HepG2 (cell line): ENCODE results near the gene BIK. TPM values are rescaled to one million over a fixed set of nuclear protein-coding genes. Genes with fewer than 3 reads are reported as not detected.

ENCODE experiments used
- ARID5B ChIP-seq: IDR thresholded peaks from 2 replicates; pipeline ENCODE4 v1.4.0; 2020; ENCODE audit warnings: mild to moderate bottlenecking, missing genetic modification reagents
- CBX5 ChIP-seq: sonication (generic); formaldehyde crosslinking; IDR thresholded peaks from 2 replicates; pipeline ENCODE4 v1.4.0; 2020; ENCODE audit warnings: missing genetic modification reagents, borderline replicate concordance
- DDIT3 ChIP-seq: sonication (generic); formaldehyde crosslinking; IDR thresholded peaks from 2 replicates; pipeline ENCODE4 v1.4.0; 2020; ENCODE audit warnings: mild to moderate bottlenecking, missing genetic modification reagents
- DMAP1 ChIP-seq: IDR thresholded peaks from 2 replicates; pipeline ENCODE4 v1.6.1; 2016
- FOXC1 ChIP-seq: sonication (generic); formaldehyde crosslinking; IDR thresholded peaks from 2 replicates; pipeline ENCODE4 v1.8.0; 2022; ENCODE audit warnings: mild to moderate bottlenecking, missing genetic modification reagents, borderline replicate concordance
- GATAD2A ChIP-seq: IDR thresholded peaks from 2 replicates; pipeline ENCODE4 v1.6.1; 2016
- HNF4A ChIP-seq: sonication (generic); formaldehyde crosslinking; IDR thresholded peaks from 2 replicates; pipeline ENCODE4 v1.4.0; 2020; ENCODE audit warnings: missing genetic modification reagents
- LCORL ChIP-seq, 2 experiments: fragments of 450-650 bp in 1 of 2; sonication (generic) in 1 of 2; formaldehyde crosslinking in 1 of 2; IDR thresholded peaks; 2 replicates each; pipeline versions ENCODE4 v1.5.0 to v1.6.1; 2017 to 2020; ENCODE audit warnings: antibody characterized with exemption in 1 of 2, missing genetic modification reagents in 1 of 2
- MAX ChIP-seq: IDR thresholded peaks from 2 replicates; pipeline ENCODE4 v1.6.1; 2012; ENCODE audit warnings: inconsistent platforms
- MED13 ChIP-seq: sonication (generic); formaldehyde crosslinking; IDR thresholded peaks from 2 replicates; pipeline ENCODE4 v1.5.0; 2020; ENCODE audit warnings: missing genetic modification reagents
- MYC ChIP-seq: sonication (generic); formaldehyde crosslinking; IDR thresholded peaks from 2 replicates; pipeline ENCODE4 v1.9.0; 2021; ENCODE audit warnings: missing genetic modification reagents, borderline replicate concordance
- NR2F6 ChIP-seq, 2 experiments: IDR thresholded peaks; 2 replicates each; pipeline ENCODE4 v1.6.1; 2016; ENCODE audit warnings: antibody characterized with exemption in 1 of 2, mild to moderate bottlenecking in 1 of 2
- ZFP37 ChIP-seq: sonication (generic); formaldehyde crosslinking; IDR thresholded peaks from 2 replicates; pipeline ENCODE4 v1.4.0; 2020; ENCODE audit warnings: missing genetic modification reagents, borderline replicate concordance
- ZFY ChIP-seq: sonication (generic); formaldehyde crosslinking; IDR thresholded peaks from 2 replicates; pipeline ENCODE4 v1.4.0; 2020; ENCODE audit warnings: missing genetic modification reagents
- ZNF121 ChIP-seq: sonication (generic); formaldehyde crosslinking; IDR thresholded peaks from 2 replicates; pipeline ENCODE4 v1.5.0; 2020; ENCODE audit warnings: mild to moderate bottlenecking, missing genetic modification reagents
- ZNF24 ChIP-seq: fragments of 450-650 bp; IDR thresholded peaks from 2 replicates; pipeline ENCODE4 v1.6.1; 2017; ENCODE audit warnings: antibody characterized with exemption, mild to moderate bottlenecking
- ZNF891 ChIP-seq: sonication (generic); formaldehyde crosslinking; IDR thresholded peaks from 2 replicates; pipeline ENCODE4 v1.5.0; 2020; ENCODE audit warnings: mild to moderate bottlenecking, missing genetic modification reagents
- ZSCAN22 ChIP-seq: sonication (generic); formaldehyde crosslinking; IDR thresholded peaks from 2 replicates; pipeline ENCODE4 v1.4.0; 2020; ENCODE audit warnings: mild to moderate bottlenecking, missing genetic modification reagents
- polyA plus RNA-seq, 8 experiments: library from polyadenylated mRNA; depleted of rRNA in 3 of 8; stranded (reverse) in 7 of 8; unstranded in 1 of 8; fragments of >200 nt; fragmentation: Illumina TruSeq in 4 of 8; extraction: Trizol in 4 of 8; gene quantifications; 2 replicates each; pipeline versions ENCODE4 v1.2.1 to v1.2.3, GENCODE V29; 2011 to 2016; ENCODE audit warnings: low read depth in 4 of 8, missing spikeins in 1 of 8, mixed read lengths in 1 of 8; ENCODE audit not compliant: insufficient read depth in 1 of 8
- total RNA-seq, 5 experiments: library from RNA; depleted of rRNA; stranded (reverse); fragments of >200 nt; fragmentation: Illumina TruSeq; extraction: Trizol; gene quantifications; 2 replicates each; pipeline ENCODE4 v1.2.3, GENCODE V29; 2016; ENCODE audit warnings: low read depth in 1 of 5
- TF ChIP-seq, protein P1 (sequence below): sonication (generic); formaldehyde crosslinking; IDR thresholded peaks from 2 replicates; pipeline ENCODE4 v1.5.1; 2020; ENCODE audit warnings: mild to moderate bottlenecking, missing genetic modification reagents, moderate library complexity
- TF ChIP-seq, protein P2 (sequence below): IDR thresholded peaks from 2 replicates; pipeline ENCODE4 v1.6.1; 2016; ENCODE audit warnings: missing compliant biosample characterization, missing genetic modification reagents, borderline replicate concordance

BIK gene
- total and polyA plus RNA-seq, 2 of the 13 experiments (the other 11 are each of a cell fraction or from before 2014, with no cell fraction given) = 0.54 to 0.80 TPM

- TF ChIP-seq DDIT3 = no peak
- peak; percentile 19; the same call in 1 of the 2 replicates for TF ChIP-seq ARID5B
- no peak for TF ChIP-seq ZNF24
- TF ChIP-seq DMAP1 (CRISPR knock-in tag) = 0 out of 2 replicates have a peak, but pooled peaks have one; percentile 25
- no peak for TF ChIP-seq NR2F6 (IDR thresholded peaks at IDR 0.05)
- TF ChIP-seq NR2F6 (CRISPR knock-in tag; IDR thresholded peaks at IDR 0.05) = peak; percentile 11; the same call in 1 of the 2 replicates
- TF ChIP-seq GATAD2A (CRISPR knock-in tag) = 0 out of 2 replicates have a peak, but pooled peaks have one; percentile 12
- TF ChIP-seq, protein P1, sequence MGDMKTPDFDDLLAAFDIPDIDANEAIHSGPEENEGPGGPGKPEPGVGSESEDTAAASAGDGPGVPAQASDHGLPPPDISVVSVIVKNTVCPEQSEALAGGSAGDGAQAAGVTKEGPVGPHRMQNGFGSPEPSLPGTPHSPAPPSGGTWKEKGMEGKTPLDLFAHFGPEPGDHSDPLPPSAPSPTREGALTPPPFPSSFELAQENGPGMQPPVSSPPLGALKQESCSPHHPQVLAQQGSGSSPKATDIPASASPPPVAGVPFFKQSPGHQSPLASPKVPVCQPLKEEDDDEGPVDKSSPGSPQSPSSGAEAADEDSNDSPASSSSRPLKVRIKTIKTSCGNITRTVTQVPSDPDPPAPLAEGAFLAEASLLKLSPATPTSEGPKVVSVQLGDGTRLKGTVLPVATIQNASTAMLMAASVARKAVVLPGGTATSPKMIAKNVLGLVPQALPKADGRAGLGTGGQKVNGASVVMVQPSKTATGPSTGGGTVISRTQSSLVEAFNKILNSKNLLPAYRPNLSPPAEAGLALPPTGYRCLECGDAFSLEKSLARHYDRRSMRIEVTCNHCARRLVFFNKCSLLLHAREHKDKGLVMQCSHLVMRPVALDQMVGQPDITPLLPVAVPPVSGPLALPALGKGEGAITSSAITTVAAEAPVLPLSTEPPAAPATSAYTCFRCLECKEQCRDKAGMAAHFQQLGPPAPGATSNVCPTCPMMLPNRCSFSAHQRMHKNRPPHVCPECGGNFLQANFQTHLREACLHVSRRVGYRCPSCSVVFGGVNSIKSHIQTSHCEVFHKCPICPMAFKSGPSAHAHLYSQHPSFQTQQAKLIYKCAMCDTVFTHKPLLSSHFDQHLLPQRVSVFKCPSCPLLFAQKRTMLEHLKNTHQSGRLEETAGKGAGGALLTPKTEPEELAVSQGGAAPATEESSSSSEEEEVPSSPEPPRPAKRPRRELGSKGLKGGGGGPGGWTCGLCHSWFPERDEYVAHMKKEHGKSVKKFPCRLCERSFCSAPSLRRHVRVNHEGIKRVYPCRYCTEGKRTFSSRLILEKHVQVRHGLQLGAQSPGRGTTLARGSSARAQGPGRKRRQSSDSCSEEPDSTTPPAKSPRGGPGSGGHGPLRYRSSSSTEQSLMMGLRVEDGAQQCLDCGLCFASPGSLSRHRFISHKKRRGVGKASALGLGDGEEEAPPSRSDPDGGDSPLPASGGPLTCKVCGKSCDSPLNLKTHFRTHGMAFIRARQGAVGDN (CRISPR knock-in tag) = peak; percentile 71
- TF ChIP-seq CBX5 (CRISPR knock-in tag) = no peak
- TF ChIP-seq MYC (CRISPR knock-in tag) = peak; percentile 44
- TF ChIP-seq, protein P2, sequence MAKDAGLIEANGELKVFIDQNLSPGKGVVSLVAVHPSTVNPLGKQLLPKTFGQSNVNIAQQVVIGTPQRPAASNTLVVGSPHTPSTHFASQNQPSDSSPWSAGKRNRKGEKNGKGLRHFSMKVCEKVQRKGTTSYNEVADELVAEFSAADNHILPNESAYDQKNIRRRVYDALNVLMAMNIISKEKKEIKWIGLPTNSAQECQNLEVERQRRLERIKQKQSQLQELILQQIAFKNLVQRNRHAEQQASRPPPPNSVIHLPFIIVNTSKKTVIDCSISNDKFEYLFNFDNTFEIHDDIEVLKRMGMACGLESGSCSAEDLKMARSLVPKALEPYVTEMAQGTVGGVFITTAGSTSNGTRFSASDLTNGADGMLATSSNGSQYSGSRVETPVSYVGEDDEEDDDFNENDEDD (CRISPR knock-in tag) = 0 out of 2 replicates have a peak, but pooled peaks have one; percentile 14
- TF ChIP-seq MAX = peak; percentile 37; the same call in 1 of the 2 replicates
- TF ChIP-seq ZNF891 = 0 out of 2 replicates have a peak, but pooled peaks have one; percentile 28
- peak; percentile 63 for TF ChIP-seq HNF4A
- no peak for TF ChIP-seq ZFP37 (CRISPR knock-in tag)
- no peak for TF ChIP-seq LCORL (IDR thresholded peaks at IDR 0.05)
- TF ChIP-seq LCORL (CRISPR knock-in tag; IDR thresholded peaks at IDR 0.05) = 0 out of 2 replicates have a peak, but pooled peaks have one; percentile 20
- 0 out of 2 replicates have a peak, but pooled peaks have one; percentile 18 for TF ChIP-seq ZFY (CRISPR knock-in tag)
- peak; percentile 77 for TF ChIP-seq ZNF121 (CRISPR knock-in tag)
- TF ChIP-seq FOXC1 (CRISPR knock-in tag) = 0 out of 2 replicates have a peak, but pooled peaks have one; percentile 30
- no peak for TF ChIP-seq ZSCAN22 (CRISPR knock-in tag)
- TF ChIP-seq MED13 = no peak
Observed at GRCh38 chr22:43077121-43077877, 33.3 kb upstream of the BIK start (continued).
